ENCODE results near the gene TSPAN1. TPM values are rescaled to one million over a fixed set of nuclear protein-coding genes. Genes with fewer than 3 reads are reported as not detected.

Gene TSPAN1
- total RNA-seq (2021; ENCODE audit: unreplicated experiment) (26.1 TPM), Bru-seq, nascent RNA (percentile 38 among the genes with signal in this experiment), BruChase-seq, experiment 1, labeled RNA remaining after a 2-hour chase (percentile 41 among the genes with signal in this experiment), BruChase-seq, experiment 2, labeled RNA remaining after a 6-hour chase (percentile 44 among the genes with signal in this experiment)
- 15.5 TPM for polyA plus RNA-seq (2012; ENCODE audit: insufficient read length)
- long read RNA-seq, partial matches to known transcripts: 21 of 29 reads
- long read RNA-seq, other reads (novel, unspliced or antisense): 8 of 29 reads

- BruUV-seq (replicated peaks): no TSS peak
- no peaks in the 10 kb centered on the region for H3K27me3 ChIP-seq (ENCODE audit: control insufficient read depth, insufficient read depth, low read length)
- no peak for DNase-seq (ENCODE audit: low read depth, low spot score)
- CTCF ChIA-PET: no interaction called here
- H3K4me3 ChIP-seq (ENCODE audit: low read depth in 2 of 2, low read length in 2 of 2): no peak within 1 kb of the TSS
- H3K36me3 ChIP-seq (ENCODE audit: control insufficient read depth, insufficient read depth, low read length): no peaks in the 10 kb centered on the region
- H3K9me3 ChIP-seq (ENCODE audit: control insufficient read depth, insufficient read depth, low read depth, low read length): no peaks in the 10 kb centered on the region
- peak; percentile 29; the same call in 1 of the 2 replicates for ATAC-seq
- in situ Hi-C loops (cut with HindIII; ENCODE audit: low pct_unique_long_range_greater_than_20kb, low sequenced_read_pairs): no loop called here
- intact Hi-C loops (cut with micrococcal nuclease; ENCODE audit: unreplicated experiment): no loop called here
- peak within 1 kb of the TSS; percentile 68; the same call in 1 of the 2 replicates for H3K27ac ChIP-seq (ENCODE audit: low read length)
- POLR2A ChIA-PET: no interaction called here
- H3K4me1 ChIP-seq (ENCODE audit: control insufficient read depth, insufficient read depth, low read length): peaks cover 19% of the 10 kb centered on the region
- TF ChIP-seq REST (IDR thresholded peaks at IDR 0.05; ENCODE audit: insufficient read depth in 1 of 2, low read depth in 2 of 2, low read length in 1 of 2) (no peak), POLR2AphosphoS5 (IDR thresholded peaks at IDR 0.05; ENCODE audit: low read depth, low read length) (no peak), CTCF (IDR thresholded peaks at IDR 0.05) (no peak), SIN3A (IDR thresholded peaks at IDR 0.05; ENCODE audit: borderline replicate concordance, insufficient read depth, low read depth, low read length) (no peak), TCF7L2 (IDR thresholded peaks at IDR 0.05; ENCODE audit: low read depth, low read length) (no peak)
Measured at GRCh38 chr1:46174448-46175231, at the start of gene TSPAN1. TSS of gene TSPAN1 (plus strand) at chr1:46175087. CDS start at chr1:46181108, 6,021 bp downstream.

- DNase-seq (ENCODE audit: low read depth, low spot score) (no peak), ATAC-seq (no peak)
- no TSS peak for BruUV-seq (replicated peaks)
- intact Hi-C loops (cut with micrococcal nuclease; ENCODE audit: unreplicated experiment): no loop called here
- Histone ChIP-seq H3K27ac (ENCODE audit: low read length) (no peak overlapping the region), H3K4me1 (ENCODE audit: control insufficient read depth, insufficient read depth, low read length) (peaks cover 23% of the 10 kb centered on the region), H3K9me3 (ENCODE audit: control insufficient read depth, insufficient read depth, low read depth, low read length) (no peaks in the 10 kb centered on the region), H3K27me3 (ENCODE audit: control insufficient read depth, insufficient read depth, low read length) (no peaks in the 10 kb centered on the region), H3K36me3 (ENCODE audit: control insufficient read depth, insufficient read depth, low read length) (no peaks in the 10 kb centered on the region), H3K4me3 (ENCODE audit: low read depth in 2 of 2, low read length in 2 of 2) (peak overlapping the region in 1 of 2 experiments; percentile 37; a peak in 2 of 4 replicates)
- in situ Hi-C loops (cut with HindIII; ENCODE audit: low pct_unique_long_range_greater_than_20kb, low sequenced_read_pairs): no loop called here
- ChIA-PET CTCF (no interaction called here), POLR2A (interaction anchor here (0.7 kb wide), 1 partner anchor 51 kb away, joined by 3 read pairs; no protein-coding TSS in a partner anchor)
- TF ChIP-seq REST (IDR thresholded peaks at IDR 0.05; ENCODE audit: insufficient read depth in 1 of 2, low read depth in 2 of 2, low read length in 1 of 2) (no peak), SIN3A (IDR thresholded peaks at IDR 0.05; ENCODE audit: borderline replicate concordance, insufficient read depth, low read depth, low read length) (no peak), POLR2AphosphoS5 (IDR thresholded peaks at IDR 0.05; ENCODE audit: low read depth, low read length) (no peak), TCF7L2 (IDR thresholded peaks at IDR 0.05; ENCODE audit: low read depth, low read length) (no peak), CTCF (IDR thresholded peaks at IDR 0.05) (no peak)
Measured at GRCh38 chr1:46128344-46128743, 46.5 kb upstream of the TSPAN1 start.
